ENCODE data around the gene ZMIZ1.
A peak's percentile ranks its signal among the peaks of the same experiment; 100 is the strongest.
"Not testable (repeated sequence)": the region's sequence is repeated elsewhere in the genome, so short reads cannot be mapped to it uniquely, and the experiment has no call there.

The ZMIZ1 gene

DNA sequence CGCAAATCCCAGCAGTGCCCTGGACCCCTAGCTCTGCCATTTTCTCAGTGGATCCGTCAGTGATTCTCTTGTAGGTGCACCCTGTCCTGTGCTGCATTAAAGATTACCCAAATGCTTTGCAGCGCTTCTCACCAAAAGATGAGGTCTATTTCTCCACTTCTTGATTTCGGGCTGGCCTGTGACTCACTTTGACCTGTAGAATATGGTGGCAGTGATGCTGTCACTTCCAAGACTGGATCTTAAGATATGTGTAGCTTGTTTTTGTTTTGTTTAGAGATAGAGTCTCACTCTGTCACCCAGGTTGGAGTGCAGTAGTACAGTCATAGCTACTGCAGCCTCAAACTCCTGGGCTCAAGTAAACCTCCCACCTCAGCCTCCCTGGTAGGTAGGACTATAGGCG lies 37.0 kb upstream of the ZMIZ1 start:
- DNase-seq (ENCODE audit: low read depth in 1 of 2, low spot score in 1 of 2) = no peak

GRCh38 chr10:79034271-79034876 lies 34.4 kb upstream of the ZMIZ1 start:
- DNase-seq (ENCODE audit: low read depth in 1 of 2, low spot score in 1 of 2) = no peak

DNA sequence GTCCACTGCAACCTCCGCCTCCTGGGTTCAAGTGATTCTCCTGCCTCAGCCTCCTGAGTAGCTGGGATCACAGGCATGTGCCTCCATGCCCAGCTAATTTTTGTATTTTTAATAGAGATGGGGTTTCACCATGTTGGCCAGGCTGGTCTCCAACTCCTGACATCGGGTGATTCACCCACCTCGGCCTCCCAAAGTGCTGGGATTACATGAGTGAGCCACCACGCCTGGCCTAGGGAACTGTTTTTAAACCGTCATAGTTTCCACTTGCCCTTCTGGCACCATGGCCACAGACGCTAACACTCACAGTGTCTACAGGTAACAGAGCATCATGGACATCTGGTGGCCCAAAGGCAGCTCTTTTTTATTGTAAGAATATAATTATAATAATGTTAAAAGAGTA lies 32.4 kb upstream of the ZMIZ1 start:
- DNase-seq (ENCODE audit: low read depth in 1 of 2, low spot score in 1 of 2) = not testable (repeated sequence)

GRCh38 chr10:79038104-79038840 lies 30.5 kb upstream of the ZMIZ1 start:
- DNase-seq (ENCODE audit: low read depth in 1 of 2, low spot score in 1 of 2) = no peak

DNA sequence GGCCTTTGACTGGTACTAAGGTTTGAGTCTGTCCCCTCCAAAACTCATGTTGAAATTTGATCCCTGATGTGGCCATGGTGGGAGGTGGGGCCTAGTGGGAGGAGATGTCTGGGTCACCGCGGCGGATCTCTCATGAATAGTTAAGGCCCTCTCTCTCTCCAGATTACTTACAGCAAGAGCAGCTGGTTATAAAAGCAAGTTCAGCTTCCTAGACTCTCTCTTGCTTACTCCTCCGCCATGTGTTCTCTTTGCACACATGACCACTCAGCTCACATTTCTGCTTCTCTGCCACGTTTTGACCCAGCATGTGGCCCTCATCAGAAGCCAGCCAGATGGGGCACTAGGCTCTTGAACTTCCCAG lies 29.9 kb upstream of the ZMIZ1 start:
- DNase-seq (ENCODE audit: low read depth in 1 of 2, low spot score in 1 of 2) = no peak

DNA sequence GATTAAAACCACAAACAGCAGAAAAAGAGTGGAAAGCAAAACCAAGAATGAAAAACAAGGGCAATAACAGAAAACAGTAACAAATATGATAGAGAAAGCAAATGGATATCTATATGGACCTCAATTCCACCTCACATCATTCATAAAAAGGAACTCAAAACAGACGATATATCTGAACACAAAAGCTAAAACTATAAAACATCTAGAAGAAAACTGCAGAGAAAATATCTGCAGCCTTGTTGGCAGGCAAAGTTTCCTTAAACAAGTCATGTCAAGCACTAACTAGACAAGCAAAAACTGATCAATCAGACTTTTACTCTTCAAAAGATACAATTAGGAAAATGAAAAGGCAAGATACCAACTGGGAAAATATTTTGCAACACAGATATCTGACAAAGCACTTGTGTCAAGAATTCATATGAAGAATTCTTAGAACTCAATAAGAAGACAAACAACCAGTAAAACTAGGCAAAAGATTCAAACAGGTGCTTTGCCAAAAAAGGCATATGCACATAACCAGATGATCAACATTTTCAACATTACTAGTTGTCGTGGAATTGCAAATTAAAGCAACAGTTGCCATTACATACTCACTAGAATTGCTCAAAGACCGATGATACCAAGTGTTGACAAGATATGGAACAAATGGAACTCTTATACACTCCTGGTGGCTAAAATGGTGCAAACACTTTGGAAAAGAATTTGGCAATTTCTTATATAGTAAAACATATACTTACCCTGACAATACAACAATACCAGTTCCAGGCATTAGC lies 25.9 kb upstream of the ZMIZ1 start:
- no peak for DNase-seq (ENCODE audit: low read depth in 1 of 2, low spot score in 1 of 2)

DNA sequence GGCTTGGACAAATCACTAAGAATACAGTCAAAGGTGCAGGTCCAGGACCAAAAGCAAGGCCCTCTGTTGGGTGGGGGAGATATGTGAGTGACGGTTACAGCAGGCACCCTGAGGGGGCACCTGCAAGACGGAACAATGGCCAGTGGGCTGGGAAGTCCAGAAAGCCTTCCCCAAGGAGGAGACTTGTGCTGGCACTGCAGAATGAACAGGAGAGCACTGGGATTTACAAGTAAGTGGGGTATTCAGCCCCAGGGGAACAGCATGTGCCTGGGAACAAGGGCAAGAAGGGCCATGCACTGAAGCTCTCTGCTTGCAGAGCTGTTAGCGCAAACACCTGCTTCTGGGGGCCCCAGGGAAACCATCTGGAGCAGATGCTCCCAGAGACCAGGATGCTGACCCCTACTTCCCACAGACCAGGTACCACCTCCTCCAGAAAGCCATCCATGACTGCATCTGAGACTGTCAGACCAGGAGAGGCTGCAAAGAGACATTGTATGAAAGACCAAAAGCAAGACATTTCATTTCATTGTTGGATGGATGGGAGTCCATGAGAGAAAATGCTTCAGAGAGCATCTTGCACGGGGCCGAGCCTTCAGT lies 24.6 kb upstream of the ZMIZ1 start:
- DNase-seq (ENCODE audit: low read depth in 1 of 2, low spot score in 1 of 2) = no peak

DNA sequence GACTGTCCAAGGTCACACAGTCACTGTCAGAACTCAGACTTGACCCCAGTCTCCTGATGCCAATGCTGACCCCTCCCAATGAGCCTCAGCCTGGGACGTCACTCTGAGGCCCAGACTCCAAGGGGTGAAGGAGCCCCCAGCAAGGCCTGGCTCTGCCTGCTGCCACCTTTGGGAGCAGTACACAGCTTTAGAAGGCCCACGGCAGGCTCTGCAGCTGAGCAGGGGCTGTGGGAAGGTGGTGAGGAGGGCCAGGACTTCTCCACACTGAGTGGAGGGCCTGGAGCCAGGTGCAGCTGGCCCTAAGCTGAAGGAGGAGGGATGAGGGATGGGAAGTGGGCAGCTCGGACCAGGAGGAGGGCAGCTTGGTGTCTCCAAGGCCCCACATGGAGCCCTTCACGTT lies 23.9 kb upstream of the ZMIZ1 start:
- DNase-seq (ENCODE audit: low read depth in 1 of 2, low spot score in 1 of 2) = no peak

- DNase-seq (ENCODE audit: low read depth in 1 of 2, low spot score in 1 of 2) = no peak
Observed at GRCh38 chr10:79045566-79046175, 23.1 kb upstream of the ZMIZ1 start.

- DNase-seq (ENCODE audit: low read depth in 1 of 2, low spot score in 1 of 2) = no peak
Observed at GRCh38 chr10:79046326-79046725, 22.4 kb upstream of the ZMIZ1 start.

DNA sequence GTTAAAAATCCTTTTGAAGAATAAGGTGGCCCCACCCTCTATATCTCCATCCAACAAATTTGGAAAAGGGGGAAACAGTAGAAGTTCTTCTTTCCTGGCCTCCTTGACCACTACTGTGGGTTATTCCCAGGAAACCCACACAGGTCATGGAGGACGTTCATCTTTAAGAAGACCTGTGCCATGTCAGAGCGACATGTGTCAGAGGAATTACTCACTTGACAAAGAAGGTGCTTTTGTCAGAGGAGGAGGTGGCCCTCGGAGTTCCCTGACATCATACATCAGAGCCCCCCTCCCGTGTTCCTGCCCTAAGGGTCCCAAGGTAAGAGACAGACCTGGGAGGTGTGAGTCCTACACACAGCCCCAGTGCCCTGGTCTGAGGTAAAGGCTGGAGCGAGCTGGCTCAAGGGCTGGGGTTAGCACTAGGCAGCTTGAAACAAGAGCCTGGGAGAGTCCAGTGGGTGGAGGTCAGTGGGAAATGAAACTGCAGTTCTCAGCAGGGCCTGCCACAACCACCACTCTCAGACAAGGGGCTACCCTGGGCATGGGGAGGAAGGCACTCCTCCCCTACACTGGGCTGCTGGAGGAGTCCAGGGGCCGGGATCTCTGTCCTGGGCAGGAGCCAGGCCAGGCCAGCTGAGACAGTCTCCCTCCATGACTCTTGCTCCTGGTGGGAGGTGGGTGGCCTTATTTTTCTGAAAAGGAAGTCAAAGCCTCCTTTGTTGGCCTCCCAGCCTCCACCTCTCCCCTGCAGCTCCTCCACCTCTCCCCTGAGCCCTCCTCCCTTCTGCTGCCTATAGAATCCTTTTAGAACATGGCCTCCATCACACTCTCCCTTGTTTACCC lies 21.8 kb upstream of the ZMIZ1 start:
- DNase-seq (ENCODE audit: low read depth in 1 of 2, low spot score in 1 of 2) = no peak

DNA sequence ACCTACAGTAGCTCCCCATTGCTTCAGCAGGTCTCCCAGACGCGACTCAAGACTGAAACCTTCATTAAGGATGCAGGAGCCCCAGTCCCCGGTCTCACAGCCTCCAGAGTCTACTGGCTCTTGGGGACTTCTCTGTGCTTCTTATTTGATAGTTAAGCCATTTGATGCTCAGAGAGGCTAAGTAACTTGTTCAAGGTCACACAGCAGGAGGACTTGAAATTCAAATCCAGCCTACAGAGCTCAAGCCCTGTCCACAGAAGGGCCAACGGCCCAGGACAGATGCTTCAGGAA lies 21.2 kb upstream of the ZMIZ1 start:
- DNase-seq (ENCODE audit: low read depth in 1 of 2, low spot score in 1 of 2) = no peak

- DNase-seq (ENCODE audit: low read depth in 1 of 2, low spot score in 1 of 2) = peak in 1 of 2 donors; percentile 41
Observed at GRCh38 chr10:79047875-79048638, 20.7 kb upstream of the ZMIZ1 start.

GRCh38 chr10:79048639-79049550 lies 19.9 kb upstream of the ZMIZ1 start:
- DNase-seq (ENCODE audit: low read depth in 1 of 2, low spot score in 1 of 2) = no peak

DNA sequence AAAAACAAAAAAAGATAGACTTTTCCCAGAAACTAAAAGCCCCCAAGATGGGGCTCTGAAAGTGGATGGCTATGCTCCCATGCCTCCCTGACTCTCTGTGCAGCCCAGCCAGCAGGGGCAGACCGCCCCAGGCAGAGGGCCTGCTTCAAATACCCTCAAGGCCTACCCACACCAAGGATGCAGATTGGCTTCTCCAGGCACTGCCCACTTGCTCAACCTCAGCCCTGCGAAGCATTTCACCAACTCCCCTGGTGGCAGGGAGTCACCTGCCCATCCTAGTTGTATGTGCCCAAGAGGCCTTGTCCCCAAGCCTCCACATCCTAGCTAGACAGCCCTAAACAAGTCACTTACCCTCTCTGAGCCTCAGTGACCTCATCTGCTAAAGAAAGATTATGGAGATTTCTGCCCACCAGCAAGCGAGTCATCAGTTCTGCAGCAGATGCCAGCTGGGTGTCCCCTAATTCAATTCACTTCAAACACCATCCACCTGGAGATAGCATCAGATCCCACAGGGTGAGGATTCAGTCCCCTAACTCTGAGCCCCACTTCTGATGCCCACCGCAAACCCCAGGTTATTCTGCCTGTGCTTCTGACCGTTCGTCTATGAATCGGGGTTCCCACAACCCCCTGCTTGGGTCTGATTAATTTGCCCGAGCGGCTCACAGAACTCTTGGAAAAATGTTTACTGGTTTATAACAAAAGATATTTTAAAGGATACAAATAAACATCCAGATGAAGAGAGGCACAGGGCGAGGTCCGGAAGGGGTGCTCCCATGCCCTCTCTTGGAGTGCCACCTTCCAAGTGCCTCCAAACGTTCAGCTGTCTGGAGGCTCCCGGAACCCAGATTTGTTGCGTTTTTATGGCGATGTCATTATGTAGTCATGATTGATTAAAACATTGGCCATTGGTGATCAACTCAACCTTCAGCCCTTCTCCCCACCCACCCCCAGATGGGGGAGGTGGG lies 18.6 kb upstream of the ZMIZ1 start:
- DNase-seq (ENCODE audit: low read depth in 1 of 2, low spot score in 1 of 2) = no peak

DNA sequence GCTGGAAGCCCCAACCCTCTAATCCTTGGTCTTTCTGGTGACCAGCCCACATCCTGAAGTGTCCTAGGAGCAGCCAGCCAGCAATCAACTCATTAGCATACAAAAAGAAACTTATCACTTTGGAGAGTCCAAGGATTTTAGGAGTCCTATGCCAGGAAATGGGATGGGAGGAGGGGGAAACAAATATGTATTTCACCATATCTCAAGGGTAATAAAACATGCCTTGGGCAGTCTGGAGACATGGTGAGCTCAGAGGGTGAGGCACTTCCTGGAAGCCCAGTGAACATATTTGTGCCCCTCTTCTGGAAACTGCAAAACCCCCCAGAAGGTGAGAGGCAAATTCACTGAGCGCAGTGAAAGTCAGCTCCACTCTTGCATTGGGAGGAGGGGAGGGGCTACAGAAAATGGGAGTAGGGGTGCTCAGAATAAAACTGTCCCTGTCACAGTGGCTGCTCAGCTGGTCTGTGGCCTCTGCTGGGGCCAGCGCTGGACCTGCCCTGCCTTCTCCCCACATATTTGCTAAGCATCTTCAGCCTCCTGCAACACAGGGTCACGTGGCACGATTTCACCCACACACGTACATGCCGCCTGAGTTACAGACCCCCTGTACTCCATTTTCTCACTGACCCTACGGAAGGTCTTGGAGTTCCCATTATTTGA lies 17.7 kb upstream of the ZMIZ1 start:
- no peak for DNase-seq (ENCODE audit: low read depth in 1 of 2, low spot score in 1 of 2)

DNA sequence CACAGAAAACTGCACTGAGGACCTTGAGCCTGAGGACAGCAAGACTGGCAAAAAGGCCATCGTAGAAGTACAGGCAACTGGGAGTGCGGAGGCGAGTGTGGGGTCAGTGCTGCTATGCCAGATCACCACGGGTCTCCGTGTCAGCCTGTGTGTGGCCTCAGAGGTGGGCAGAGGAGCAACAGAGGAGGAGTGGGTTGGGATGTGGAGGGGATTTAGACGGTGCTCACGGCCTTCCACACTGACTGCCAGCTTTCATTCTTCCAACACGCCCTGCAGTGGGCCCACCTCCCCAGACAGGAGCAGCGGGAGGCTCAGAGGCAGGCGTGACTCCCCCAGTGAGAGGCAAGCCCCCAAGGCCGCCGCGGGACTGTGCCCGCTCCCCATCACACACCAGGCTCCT lies 17.0 kb upstream of the ZMIZ1 start:
- no peak for DNase-seq (ENCODE audit: low read depth in 1 of 2, low spot score in 1 of 2)
